AG04450 (cell line): ENCODE results near the gene KCTD21. TPM values are rescaled to one million over a fixed set of nuclear protein-coding genes. Genes with fewer than 3 reads are reported as not detected.

Experiments used
- CTCF ChIA-PET: fragments of 300-600, 350-600 bp; formaldehyde crosslinking; extraction: SDS; loops from one replicate; lab custom pipeline; 2022; ENCODE audit warnings: antibody characterized with exemption, inconsistent platforms; lab: Charles Lee
- POLR2A ChIA-PET: fragments of 350-600 bp; formaldehyde crosslinking; extraction: SDS; loops from one replicate; lab custom pipeline; 2021; ENCODE audit warnings: antibody characterized with exemption, inconsistent platforms; lab: Yijun Ruan, JAX
- DNase-seq: peaks from one replicate; pipeline ENCODE4 v3.0.0-alpha.2; 2011; ENCODE audit warnings: low read depth, low spot score
- H3K27ac ChIP-seq: one replicate; pipeline ENCODE4 v1.5.1; 2012; ENCODE audit warnings: low read depth, low read length, control low read depth
- H3K27me3 ChIP-seq: one replicate; pipeline ENCODE4 v1.6.0; 2012; ENCODE audit warnings: low read length; ENCODE audit not compliant: control insufficient read depth, insufficient read depth
- H3K4me3 ChIP-seq: 2 replicates; pipeline ENCODE4 v1.5.1; 2011; ENCODE audit warnings: mild to moderate bottlenecking, low read depth, low read length, control low read depth
- H3K9me3 ChIP-seq: 2 replicates; pipeline ENCODE4 v1.5.1; 2012; ENCODE audit warnings: low read length; ENCODE audit not compliant: control insufficient read depth, insufficient read depth
- polyA plus RNA-seq: library from polyadenylated mRNA; depleted of rRNA; stranded (reverse); fragments of >200 nt; gene quantifications from 2 replicates; pipeline ENCODE4 v1.2.3, GENCODE V29; 2011
- TF ChIP-seq, protein P1 (sequence below): IDR thresholded peaks from 2 replicates; pipeline ENCODE4 v1.5.1; 2011; ENCODE audit warnings: low read depth, low read length, control low read depth, inconsistent platforms

Gene KCTD21
- polyA plus RNA-seq, 1 experiment = 18.4 TPM

DNA sequence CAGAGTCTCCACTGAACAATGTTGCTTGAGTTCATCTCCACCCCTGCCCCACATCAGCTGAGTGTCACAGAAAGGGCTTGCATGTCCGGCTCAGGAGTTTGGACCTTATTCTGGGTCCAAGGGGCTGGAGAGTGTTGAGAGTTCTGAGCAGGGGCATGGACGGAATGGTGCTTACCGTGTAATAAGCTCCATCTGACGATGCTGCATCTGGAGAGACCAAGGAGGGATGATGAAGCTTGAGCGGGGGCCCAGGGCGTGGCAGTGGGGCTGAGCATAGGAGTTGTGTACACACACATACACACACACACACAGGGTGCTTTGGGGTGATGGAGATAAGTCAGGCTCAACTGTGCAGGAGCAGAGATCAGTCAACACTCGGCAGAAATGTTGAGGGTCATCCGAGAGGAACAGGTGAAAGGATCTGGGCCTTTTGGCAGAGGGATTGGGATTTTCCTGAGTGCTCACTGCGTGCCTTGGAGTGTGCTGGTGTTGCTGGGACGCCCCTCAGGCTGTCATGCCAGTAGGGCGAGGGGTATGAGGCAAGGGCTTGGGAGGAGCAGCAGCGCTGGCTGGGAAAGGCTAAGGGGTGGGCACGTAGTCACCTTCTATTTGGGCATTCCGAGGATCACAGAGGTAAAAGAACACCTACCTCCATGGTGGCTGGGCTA lies 2.6 kb upstream of the KCTD21 start:
- ChIA-PET POLR2A (no interaction called here), CTCF (no interaction called here)
- no peak for DNase-seq
- H3K27me3 ChIP-seq = no peaks in the 10 kb centered on the region
- TF ChIP-seq, protein P1, sequence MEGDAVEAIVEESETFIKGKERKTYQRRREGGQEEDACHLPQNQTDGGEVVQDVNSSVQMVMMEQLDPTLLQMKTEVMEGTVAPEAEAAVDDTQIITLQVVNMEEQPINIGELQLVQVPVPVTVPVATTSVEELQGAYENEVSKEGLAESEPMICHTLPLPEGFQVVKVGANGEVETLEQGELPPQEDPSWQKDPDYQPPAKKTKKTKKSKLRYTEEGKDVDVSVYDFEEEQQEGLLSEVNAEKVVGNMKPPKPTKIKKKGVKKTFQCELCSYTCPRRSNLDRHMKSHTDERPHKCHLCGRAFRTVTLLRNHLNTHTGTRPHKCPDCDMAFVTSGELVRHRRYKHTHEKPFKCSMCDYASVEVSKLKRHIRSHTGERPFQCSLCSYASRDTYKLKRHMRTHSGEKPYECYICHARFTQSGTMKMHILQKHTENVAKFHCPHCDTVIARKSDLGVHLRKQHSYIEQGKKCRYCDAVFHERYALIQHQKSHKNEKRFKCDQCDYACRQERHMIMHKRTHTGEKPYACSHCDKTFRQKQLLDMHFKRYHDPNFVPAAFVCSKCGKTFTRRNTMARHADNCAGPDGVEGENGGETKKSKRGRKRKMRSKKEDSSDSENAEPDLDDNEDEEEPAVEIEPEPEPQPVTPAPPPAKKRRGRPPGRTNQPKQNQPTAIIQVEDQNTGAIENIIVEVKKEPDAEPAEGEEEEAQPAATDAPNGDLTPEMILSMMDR = no peak
- H3K4me3 ChIP-seq = no peak overlapping the region
- no peaks in the 10 kb centered on the region for H3K9me3 ChIP-seq
- no peak overlapping the region for H3K27ac ChIP-seq

DNA sequence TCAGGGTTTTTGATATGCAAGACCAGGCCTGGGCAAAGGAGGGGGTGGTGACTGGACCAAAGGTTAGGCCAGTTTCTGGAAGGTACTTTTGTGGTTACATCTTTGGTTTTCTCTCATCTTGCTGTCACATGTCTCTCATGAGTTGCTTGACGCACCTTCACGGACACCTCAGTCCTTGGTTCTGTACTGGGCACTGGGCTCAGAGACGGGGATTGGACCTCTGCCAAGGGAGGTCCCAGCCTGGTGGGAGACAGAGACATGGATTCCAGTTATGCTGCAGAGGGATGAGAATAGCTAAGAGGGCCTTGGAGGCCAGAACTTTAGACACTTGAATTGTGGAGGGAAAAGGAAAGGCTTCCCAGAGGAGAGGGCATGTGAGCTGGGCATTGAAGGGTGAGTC lies 1.9 kb upstream of the KCTD21 start:
- DNase-seq = no peak
- 0 out of 2 replicates have a peak overlapping the region, but pooled peaks have one; percentile 1 for H3K4me3 ChIP-seq
- no peaks in the 10 kb centered on the region for H3K27me3 ChIP-seq
- ChIA-PET CTCF (no interaction called here), POLR2A (no interaction called here)
- TF ChIP-seq, protein P1 = no peak
- no peak overlapping the region for H3K27ac ChIP-seq
- H3K9me3 ChIP-seq = no peaks in the 10 kb centered on the region

DNA sequence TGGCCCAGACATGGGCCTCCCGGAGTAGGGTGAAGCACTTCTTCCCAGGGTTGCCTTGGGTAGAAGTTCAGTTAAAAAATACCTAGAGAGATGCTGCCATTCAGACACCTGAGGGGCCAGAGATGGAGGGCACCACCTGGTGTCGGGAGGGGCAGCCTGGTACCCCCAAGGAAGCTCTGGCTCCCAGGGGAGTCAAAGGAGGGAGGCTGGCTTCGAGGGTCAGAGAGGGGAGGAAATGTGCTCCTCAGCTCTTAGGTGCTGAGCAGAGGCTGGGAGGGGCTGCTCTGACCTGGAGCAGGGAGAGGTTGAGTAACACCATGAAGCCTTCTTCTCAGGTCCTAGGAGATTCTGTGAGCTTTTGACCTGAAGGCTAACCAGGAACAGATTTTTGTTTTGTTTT lies 1.4 kb upstream of the KCTD21 start:
- H3K4me3 ChIP-seq = peak overlapping the region; percentile 82
- H3K27ac ChIP-seq = no peak overlapping the region
- POLR2A ChIA-PET = no interaction called here
- no peaks in the 10 kb centered on the region for H3K27me3 ChIP-seq
- CTCF ChIA-PET = interaction anchor here (1.9 kb wide), 1 partner anchor 375 kb away, joined by 5 read pairs; no protein-coding TSS in a partner anchor
- H3K9me3 ChIP-seq = no peaks in the 10 kb centered on the region
- DNase-seq = no peak
- TF ChIP-seq, protein P1 = no peak

DNA sequence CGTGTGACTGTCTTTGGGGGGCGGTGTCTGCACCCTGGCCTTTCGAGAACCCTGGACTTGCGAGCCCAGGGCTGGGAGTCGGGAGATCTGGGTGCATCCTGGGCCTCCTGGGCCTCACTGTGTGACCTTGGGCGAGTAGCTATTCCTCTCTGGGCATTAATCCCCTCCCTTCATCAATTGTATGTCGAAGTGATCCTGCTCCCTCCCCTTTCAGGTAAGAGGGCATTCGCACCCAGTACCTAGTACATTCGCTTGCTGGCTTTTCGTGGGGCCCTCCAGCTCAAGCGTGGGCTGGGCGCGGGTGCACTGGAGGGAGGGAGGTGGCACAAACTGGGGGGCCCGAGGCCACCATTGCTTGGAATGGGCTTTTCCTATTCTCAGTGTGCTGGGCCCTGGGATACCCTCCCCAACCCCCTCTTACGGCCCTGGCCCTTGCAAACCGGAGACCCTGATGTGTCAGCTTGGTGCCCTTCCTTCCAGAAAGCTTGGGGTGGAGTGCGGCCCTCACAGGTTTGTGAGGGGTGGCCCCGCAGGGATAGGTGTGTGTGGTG lies 823 bp upstream of the KCTD21 start:
- H3K27ac ChIP-seq = no peak overlapping the region

More for the DNA sequence above, 823 bp upstream of the KCTD21 start:
- Histone ChIP-seq H3K27me3 (no peaks in the 10 kb centered on the region), H3K4me3 (peak overlapping the region; percentile 82), H3K9me3 (no peaks in the 10 kb centered on the region)
- no peak for DNase-seq
- ChIA-PET CTCF (interaction anchor here (1.9 kb wide), 1 partner anchor 375 kb away, joined by 5 read pairs; no protein-coding TSS in a partner anchor), POLR2A (interaction anchor here (1.8 kb wide), 1 partner anchor 50 kb away, joined by 7 read pairs; the partner anchor contains the start of gene ALG8)
- TF ChIP-seq, protein P1 = no peak
